H9 (cell line): ENCODE measurements around the gene RAPGEF6. TPM values are rescaled to one million over a fixed set of nuclear protein-coding genes. Genes with fewer than 3 reads are reported as not detected.

Source experiments
- DNase-seq: peaks from one replicate; pipeline ENCODE4 v3.0.0-alpha.2; 2017
- H2AFZ ChIP-seq: one replicate; pipeline ENCODE4 v1.6.1; 2013; ENCODE audit warnings: mild to moderate bottlenecking, low read length, control low read depth, moderate library complexity
- H2AK5ac ChIP-seq: 2 replicates; pipeline ENCODE4 v1.6.1; 2013; ENCODE audit warnings: low read length, control low read depth, mixed read lengths; ENCODE audit not compliant: insufficient read length
- H2BK120ac ChIP-seq: one replicate; pipeline ENCODE4 v1.6.1; 2013; ENCODE audit warnings: low read depth, mild to moderate bottlenecking, low read length, control low read depth, inconsistent platforms; ENCODE audit not compliant: poor library complexity, severe bottlenecking
- H2BK12ac ChIP-seq: 2 replicates; pipeline ENCODE4 v1.6.1; 2013; ENCODE audit warnings: low read length, control low read depth, mixed read lengths, low read depth; ENCODE audit not compliant: insufficient read length
- H2BK15ac ChIP-seq: 2 replicates; pipeline ENCODE4 v1.6.1; 2013; ENCODE audit warnings: low read depth, low read length, control low read depth
- H2BK20ac ChIP-seq: one replicate; pipeline ENCODE4 v1.6.1; 2013; ENCODE audit warnings: low read depth, mild to moderate bottlenecking, low read length, control low read depth, inconsistent platforms; ENCODE audit not compliant: poor library complexity, severe bottlenecking
- H2BK5ac ChIP-seq: 2 replicates; pipeline ENCODE4 v1.6.1; 2013; ENCODE audit warnings: low read length, control low read depth, mixed read lengths; ENCODE audit not compliant: insufficient read length
- H3K14ac ChIP-seq: 2 replicates; pipeline ENCODE4 v1.6.1; 2013; ENCODE audit warnings: low read length, control low read depth; ENCODE audit not compliant: insufficient read depth
- H3K18ac ChIP-seq: 2 replicates; pipeline ENCODE4 v1.6.1; 2013; ENCODE audit warnings: low read depth, mild to moderate bottlenecking, mixed read lengths, low read length, control low read depth; ENCODE audit not compliant: insufficient read length
- H3K23ac ChIP-seq: 2 replicates; pipeline ENCODE4 v1.6.1; 2013; ENCODE audit warnings: low read length, control low read depth, mixed read lengths, low read depth; ENCODE audit not compliant: insufficient read length
- H3K23me2 ChIP-seq: 2 replicates; pipeline ENCODE4 v1.6.1; 2013; ENCODE audit warnings: low read depth, mild to moderate bottlenecking, mixed read lengths, low read length, control low read depth; ENCODE audit not compliant: insufficient read length, poor library complexity, severe bottlenecking
- H3K27ac ChIP-seq: 2 replicates; pipeline ENCODE4 v1.5.1; 2013; ENCODE audit warnings: low read length, control low read depth, mixed read lengths, low read depth; ENCODE audit not compliant: insufficient read length
- H3K27me3 ChIP-seq: 2 replicates; pipeline ENCODE4 v1.6.1; 2013; ENCODE audit warnings: low read length, control low read depth, inconsistent platforms; ENCODE audit not compliant: insufficient read depth
- H3K4ac ChIP-seq: 2 replicates; pipeline ENCODE4 v1.6.1; 2013; ENCODE audit warnings: low read depth, mild to moderate bottlenecking, control low read depth, inconsistent platforms, low read length, moderate library complexity
- H3K4me1 ChIP-seq: 2 replicates; pipeline ENCODE4 v1.6.1; 2013; ENCODE audit warnings: low read length, control low read depth, inconsistent platforms; ENCODE audit not compliant: insufficient read depth
- H3K4me2 ChIP-seq: 2 replicates; pipeline ENCODE4 v1.6.1; 2013; ENCODE audit warnings: low read length, control low read depth, mixed read lengths; ENCODE audit not compliant: insufficient read length, insufficient read depth
- H3K56ac ChIP-seq: 2 replicates; pipeline ENCODE4 v1.6.1; 2013; ENCODE audit warnings: low read depth, mild to moderate bottlenecking, mixed read lengths, low read length, control low read depth; ENCODE audit not compliant: insufficient read length
- H3K79me1 ChIP-seq: 2 replicates; pipeline ENCODE4 v1.6.1; 2013; ENCODE audit warnings: low read depth, mild to moderate bottlenecking, moderate library complexity, low read length, control low read depth, inconsistent platforms; ENCODE audit not compliant: insufficient read depth, poor library complexity, severe bottlenecking
- H3K79me2 ChIP-seq: 2 replicates; pipeline ENCODE4 v1.6.1; 2013; ENCODE audit warnings: low read length, control low read depth, inconsistent platforms; ENCODE audit not compliant: insufficient read depth
- H3K9ac ChIP-seq: 2 replicates; pipeline ENCODE4 v1.6.1; 2013; ENCODE audit warnings: low read length, control low read depth, mixed read lengths; ENCODE audit not compliant: insufficient read length; ENCODE audit errors: extremely low read depth
- H3K9me3 ChIP-seq: one replicate; pipeline ENCODE4 v1.6.1; 2013; ENCODE audit warnings: low read depth, low read length, inconsistent platforms; ENCODE audit not compliant: control insufficient read depth
- H3T11ph ChIP-seq: one replicate; pipeline ENCODE4 v1.6.1; 2013; ENCODE audit warnings: mild to moderate bottlenecking, low read length, control low read depth, inconsistent platforms
- H4K20me1 ChIP-seq: one replicate; pipeline ENCODE4 v1.6.1; 2013; ENCODE audit not compliant: control insufficient read depth, insufficient read length, insufficient read depth
- H4K5ac ChIP-seq: 2 replicates; pipeline ENCODE4 v1.6.1; 2013; ENCODE audit warnings: low read depth, mild to moderate bottlenecking, mixed read lengths, low read length, control low read depth; ENCODE audit not compliant: insufficient read length
- H4K8ac ChIP-seq: replicated peaks from 2 replicates; pipeline ENCODE4 v1.6.1; 2013; ENCODE audit warnings: low read length, control low read depth, mixed read lengths, low read depth; ENCODE audit not compliant: insufficient read length
- H4K91ac ChIP-seq: 2 replicates; pipeline ENCODE4 v1.6.1; 2013; ENCODE audit warnings: low read depth, mild to moderate bottlenecking, moderate library complexity, mixed read lengths, low read length, control low read depth; ENCODE audit not compliant: insufficient read length
- H3K27ac Mint-ChIP-seq, 3 experiments: 2 replicates in 2 of 3; 3 replicates in 1 of 3; pipeline ENCODE4 v1.8.0; 2020 to 2021; ENCODE audit warnings: mixed read lengths in 3 of 3, mild to moderate bottlenecking in 1 of 3, moderate library complexity in 1 of 3
- H3K27me3 Mint-ChIP-seq: 2 replicates; pipeline ENCODE4 v1.8.0; 2021; ENCODE audit warnings: low read depth, mild to moderate bottlenecking, moderate library complexity, mixed read lengths
- H3K36me3 Mint-ChIP-seq, 3 experiments: 2 replicates in 2 of 3; 3 replicates in 1 of 3; pipeline ENCODE4 v1.8.0; 2020 to 2021; ENCODE audit warnings: low read depth in 3 of 3, mixed read lengths in 3 of 3; ENCODE audit not compliant: insufficient read depth in 1 of 3
- H3K4me1 Mint-ChIP-seq, 2 experiments: 2 replicates each; pipeline ENCODE4 v1.8.0; 2020; ENCODE audit warnings: mixed read lengths in 2 of 2
- H3K4me3 Mint-ChIP-seq, 2 experiments: 2 replicates in 1 of 2; 3 replicates in 1 of 2; pipeline ENCODE4 v1.8.0; 2020 to 2021; ENCODE audit warnings: mild to moderate bottlenecking in 2 of 2, mixed read lengths in 2 of 2, moderate library complexity in 1 of 2
- H3K9me3 Mint-ChIP-seq, 2 experiments: 2 replicates in 1 of 2; 3 replicates in 1 of 2; pipeline ENCODE4 v1.8.0; 2020; ENCODE audit warnings: mild to moderate bottlenecking in 2 of 2, mixed read lengths in 2 of 2, moderate library complexity in 1 of 2
- WGBS: extraction: QIAGEN DNeasy Blood & Tissue Kit; methylation state at CpG from one replicate; pipeline ENCODE4 v1.1.7; 2013; ENCODE audit warnings: missing lambda C conversion rate, low lambda C conversion rate, mixed read lengths; ENCODE audit not compliant: insufficient read length; ENCODE audit errors: extremely low coverage; 5-methylcytosine and 5-hydroxymethylcytosine counted together
- total RNA-seq: library from RNA; stranded (reverse); gene quantifications from 2 replicates; pipeline ENCODE4 v1.2.1, GENCODE V29; 2021
- TF ChIP-seq, protein P1 (sequence below): fragments of 200-600 bp; sonication (generic); conservative IDR thresholded peaks from 3 replicates; pipeline ENCODE4 v1.8.0; 2021; ENCODE audit warnings: antibody characterized with exemption, mild to moderate bottlenecking

RAPGEF6 gene
- total RNA-seq, 1 experiment from 2014 or later: 19.7 TPM

DNA sequence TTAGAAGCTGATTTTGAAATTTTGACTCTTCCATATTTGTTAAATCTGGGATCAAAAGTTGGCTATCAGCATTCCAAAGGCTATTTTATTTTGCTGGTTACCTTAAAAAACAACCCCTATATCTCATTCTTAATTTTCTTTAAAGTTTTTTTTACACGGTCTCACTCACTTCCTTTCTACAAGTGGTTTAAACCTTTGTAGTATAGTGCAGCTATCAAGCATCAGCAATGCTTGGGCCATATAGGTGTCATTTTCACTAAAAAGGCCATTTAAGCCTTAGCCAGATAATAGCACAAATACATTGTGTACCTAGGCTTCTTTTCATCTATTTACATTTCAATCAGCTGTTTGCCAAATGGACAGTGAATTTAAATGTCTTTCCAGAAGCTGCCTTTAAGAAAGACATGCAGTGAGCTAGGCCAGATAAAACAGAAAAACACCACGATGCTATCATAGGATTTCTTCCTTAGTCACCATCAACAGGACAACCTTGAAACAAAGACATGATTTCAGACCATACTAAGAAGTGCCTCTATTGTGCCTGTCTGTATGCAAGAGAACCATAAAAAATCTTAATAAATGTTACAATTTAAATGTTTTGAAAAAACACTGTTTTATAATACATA is 104.2 kb downstream of the RAPGEF6 start:
- Histone ChIP-seq H3K4me1 (0 out of 2 replicates have a peak, but pooled peaks cover 1% of the 10 kb centered on the region), H4K8ac (no peak overlapping the region), H3T11ph (no peak overlapping the region), H3K9ac (no peak overlapping the region), H3K9me3 (no peaks in the 10 kb centered on the region), H2BK20ac (no peak overlapping the region), H2BK120ac (no peak overlapping the region), H2AFZ (no peak overlapping the region), H3K79me1 (no peaks in the 10 kb centered on the region), H3K18ac (no peak overlapping the region), H2BK15ac (no peak overlapping the region), H3K56ac (no peak overlapping the region), H2BK12ac (no peak overlapping the region), H3K27me3 (no peaks in the 10 kb centered on the region), H4K91ac (no peak overlapping the region), H3K4me2 (no peak overlapping the region), H2AK5ac (no peak overlapping the region), H3K14ac (no peak overlapping the region), H3K23ac (no peak overlapping the region), H3K27ac (no peak overlapping the region), H4K20me1 (no peaks in the 10 kb centered on the region), H3K23me2 (no peaks in the 10 kb centered on the region), H2BK5ac (no peak overlapping the region), H3K4ac (no peak overlapping the region), H3K79me2 (no peaks in the 10 kb centered on the region), H4K5ac (no peak overlapping the region)
- Mint-ChIP-seq H3K36me3 (no peaks in the 10 kb centered on the region), H3K27ac (no peak overlapping the region), H3K9me3 (no peaks in the 10 kb centered on the region), H3K27me3 (no peaks in the 10 kb centered on the region), H3K4me1 (peaks cover 4 to 5% of the 10 kb centered on the region in 2 experiments; a peak in 3 of 4 replicates), H3K4me3 (no peak overlapping the region)
- DNase-seq: no peak
- TF ChIP-seq, protein P1, sequence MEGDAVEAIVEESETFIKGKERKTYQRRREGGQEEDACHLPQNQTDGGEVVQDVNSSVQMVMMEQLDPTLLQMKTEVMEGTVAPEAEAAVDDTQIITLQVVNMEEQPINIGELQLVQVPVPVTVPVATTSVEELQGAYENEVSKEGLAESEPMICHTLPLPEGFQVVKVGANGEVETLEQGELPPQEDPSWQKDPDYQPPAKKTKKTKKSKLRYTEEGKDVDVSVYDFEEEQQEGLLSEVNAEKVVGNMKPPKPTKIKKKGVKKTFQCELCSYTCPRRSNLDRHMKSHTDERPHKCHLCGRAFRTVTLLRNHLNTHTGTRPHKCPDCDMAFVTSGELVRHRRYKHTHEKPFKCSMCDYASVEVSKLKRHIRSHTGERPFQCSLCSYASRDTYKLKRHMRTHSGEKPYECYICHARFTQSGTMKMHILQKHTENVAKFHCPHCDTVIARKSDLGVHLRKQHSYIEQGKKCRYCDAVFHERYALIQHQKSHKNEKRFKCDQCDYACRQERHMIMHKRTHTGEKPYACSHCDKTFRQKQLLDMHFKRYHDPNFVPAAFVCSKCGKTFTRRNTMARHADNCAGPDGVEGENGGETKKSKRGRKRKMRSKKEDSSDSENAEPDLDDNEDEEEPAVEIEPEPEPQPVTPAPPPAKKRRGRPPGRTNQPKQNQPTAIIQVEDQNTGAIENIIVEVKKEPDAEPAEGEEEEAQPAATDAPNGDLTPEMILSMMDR: no peak
- WGBS: no CpG with 5 or more reads among the region's 2 CpGs
